GM19463 (cell line): ENCODE data around the gene SV2B.

ENCODE experiments used
- ATAC-seq: cut with Tn5 transposase; IDR thresholded peaks from one replicate; pipeline ENCODE4 v1.9.1; 2021; ENCODE audit warnings: mild to moderate bottlenecking, moderate library complexity; ENCODE audit not compliant: unreplicated experiment

SV2B gene

DNA sequence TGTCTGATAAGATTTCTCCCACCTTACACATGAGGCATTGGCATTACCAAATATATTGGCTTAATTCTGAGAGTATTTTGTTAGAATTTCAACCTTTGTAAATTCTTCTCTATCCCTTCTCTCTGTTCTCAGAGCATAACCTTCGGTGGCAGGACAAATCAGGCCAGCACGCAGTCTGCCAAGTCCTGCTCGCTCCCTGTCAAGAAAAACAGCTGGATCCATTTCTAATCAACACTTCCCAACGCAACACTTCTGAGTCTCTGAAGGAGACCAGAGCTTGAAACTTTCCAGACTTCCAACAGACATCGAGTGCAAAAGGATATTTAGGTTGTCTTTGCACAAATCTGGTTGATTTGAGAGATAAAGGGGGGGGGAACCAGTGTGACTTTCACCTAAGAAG lies 125.7 kb downstream of the SV2B start:
- ATAC-seq = no peak

- ATAC-seq = no peak
Observed at GRCh38 chr15:91227117-91227516, 127.1 kb downstream of the SV2B start.

DNA sequence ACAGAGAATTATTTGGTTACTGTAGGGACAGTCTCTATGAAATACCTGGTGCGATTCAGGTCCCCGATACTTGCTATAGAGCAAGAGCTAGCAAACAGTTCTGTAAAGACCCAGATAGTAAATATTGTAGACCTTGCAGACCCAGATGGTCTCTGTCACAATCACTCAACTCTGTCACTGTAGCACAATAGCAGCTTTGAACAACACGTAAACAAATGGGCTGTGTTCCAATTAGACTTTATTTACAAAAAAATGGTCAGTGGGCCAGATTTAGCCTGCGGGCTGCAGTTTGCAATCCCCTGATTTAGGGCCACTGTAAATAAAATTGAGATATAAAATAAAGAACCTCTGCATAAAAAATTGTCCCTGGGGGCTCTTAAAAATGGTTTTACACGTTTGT lies 127.7 kb downstream of the SV2B start:
- no peak for ATAC-seq

GRCh38 chr15:91228383-91228782 lies 128.3 kb downstream of the SV2B start:
- no peak for ATAC-seq

GRCh38 chr15:91228890-91229289 lies 128.8 kb downstream of the SV2B start:
- no peak for ATAC-seq

GRCh38 chr15:91231703-91232102 lies 131.6 kb downstream of the SV2B start:
- ATAC-seq = no peak

DNA sequence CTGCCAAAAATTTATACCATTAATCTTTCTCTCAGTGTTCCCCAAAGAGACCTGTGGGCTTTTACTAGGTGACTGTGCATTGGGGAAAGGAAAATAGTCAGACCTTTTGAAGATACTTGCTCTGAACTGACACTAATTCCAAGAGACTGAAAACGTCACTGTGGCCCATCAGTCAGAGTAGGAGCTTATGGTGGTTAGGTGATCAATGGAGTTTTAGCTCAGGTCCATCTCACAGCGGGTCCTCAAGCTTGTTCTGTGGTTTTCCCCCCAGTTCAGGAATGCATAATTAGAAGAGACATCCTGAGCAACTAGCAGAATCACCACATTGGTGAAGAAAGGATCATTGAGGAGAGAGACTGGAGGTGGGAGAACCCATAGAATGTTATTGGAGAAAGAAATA lies 134.7 kb downstream of the SV2B start:
- ATAC-seq = no peak

DNA sequence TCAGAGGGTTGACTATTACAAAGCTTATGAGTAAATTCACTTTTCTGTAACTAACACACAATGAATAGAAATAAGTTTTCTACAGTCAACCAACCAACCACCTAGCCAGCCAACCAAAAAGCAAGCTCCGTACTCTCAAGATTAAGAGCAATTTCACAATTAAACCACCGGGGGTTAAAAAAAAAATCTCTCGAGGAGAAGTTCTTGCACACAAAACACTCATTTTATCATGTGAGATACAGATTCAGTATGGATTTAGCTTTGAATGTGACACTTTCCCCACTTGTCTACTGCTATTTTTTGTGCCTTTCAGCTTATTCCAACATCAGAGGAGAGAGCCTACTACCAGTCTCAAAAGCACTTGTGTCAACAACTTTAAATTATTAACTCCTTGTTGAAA lies 135.3 kb downstream of the SV2B start:
- ATAC-seq = no peak

DNA sequence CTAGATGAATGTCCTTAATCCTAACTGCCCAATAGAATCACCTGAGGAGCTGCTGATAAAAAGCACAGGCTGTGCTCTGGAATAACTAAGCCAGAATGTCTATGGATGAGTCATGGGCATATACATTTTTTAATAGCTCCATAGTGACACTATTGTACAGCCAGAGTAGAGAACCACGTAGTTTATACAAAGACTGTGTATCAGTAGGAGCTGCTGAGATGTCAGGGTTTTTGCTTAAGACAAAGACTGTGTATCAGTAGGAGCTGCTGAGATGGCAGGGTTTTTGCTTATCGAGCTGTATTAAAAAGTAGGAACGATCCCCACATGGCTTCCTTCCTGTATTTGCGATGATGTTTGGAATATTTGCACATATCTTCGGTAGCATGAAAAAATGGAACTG lies 137.4 kb downstream of the SV2B start:
- no peak for ATAC-seq

GRCh38 chr15:91238644-91239425 lies 138.8 kb downstream of the SV2B start:
- no peak for ATAC-seq

- ATAC-seq = no peak
Observed at GRCh38 chr15:91243826-91244225, 143.8 kb downstream of the SV2B start.

DNA sequence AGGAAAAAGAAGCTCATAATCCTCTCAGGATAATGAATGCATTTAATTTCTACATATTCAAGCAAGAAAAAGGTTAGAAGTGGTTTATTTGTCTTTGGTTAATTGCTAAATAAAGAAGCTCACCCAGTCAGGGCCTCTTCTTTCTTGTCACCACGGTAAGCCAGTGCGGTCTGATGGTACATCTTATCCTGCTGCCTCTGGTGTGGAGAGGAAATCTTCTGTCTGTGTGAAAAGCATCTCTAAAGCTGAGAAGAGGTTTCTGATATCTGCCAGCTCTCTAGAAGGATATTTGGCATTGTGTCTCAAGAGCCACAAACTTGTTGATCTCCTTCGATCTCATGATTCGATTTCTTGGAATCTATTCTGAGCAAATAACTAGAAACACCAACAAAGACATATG lies 144.9 kb downstream of the SV2B start:
- ATAC-seq = no peak

GRCh38 chr15:91246998-91247397 lies 146.9 kb downstream of the SV2B start:
- ATAC-seq = no peak

GRCh38 chr15:91249591-91249990 lies 149.5 kb downstream of the SV2B start:
- no peak for ATAC-seq

- ATAC-seq = no peak
Observed at GRCh38 chr15:91252322-91252721, 152.3 kb downstream of the SV2B start.

DNA sequence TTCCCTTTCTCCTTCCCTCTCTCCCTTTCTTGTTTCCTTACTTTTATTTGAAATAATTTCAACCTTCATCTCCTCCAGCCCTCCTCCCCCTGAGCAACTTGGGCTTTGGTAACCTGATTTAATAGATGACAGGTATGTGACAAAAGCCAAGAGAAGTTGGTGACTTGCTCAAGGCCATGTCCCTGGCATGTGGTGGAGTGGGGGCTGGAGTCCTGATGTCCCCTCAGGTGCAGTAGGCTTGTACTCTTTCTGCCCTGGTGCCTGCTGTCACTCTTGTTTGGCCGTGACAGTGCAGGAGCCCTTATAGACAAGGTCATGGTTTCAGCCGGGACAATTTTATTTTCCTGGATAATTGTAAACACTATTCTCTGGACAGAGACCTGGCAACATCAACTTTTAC lies 152.7 kb downstream of the SV2B start:
- no peak for ATAC-seq

GRCh38 chr15:91253605-91254004 lies 153.5 kb downstream of the SV2B start:
- ATAC-seq = no peak

GRCh38 chr15:91254766-91255165 lies 154.7 kb downstream of the SV2B start:
- ATAC-seq = no peak

- ATAC-seq = no peak
Observed at GRCh38 chr15:91255670-91256192, 155.7 kb downstream of the SV2B start.

DNA sequence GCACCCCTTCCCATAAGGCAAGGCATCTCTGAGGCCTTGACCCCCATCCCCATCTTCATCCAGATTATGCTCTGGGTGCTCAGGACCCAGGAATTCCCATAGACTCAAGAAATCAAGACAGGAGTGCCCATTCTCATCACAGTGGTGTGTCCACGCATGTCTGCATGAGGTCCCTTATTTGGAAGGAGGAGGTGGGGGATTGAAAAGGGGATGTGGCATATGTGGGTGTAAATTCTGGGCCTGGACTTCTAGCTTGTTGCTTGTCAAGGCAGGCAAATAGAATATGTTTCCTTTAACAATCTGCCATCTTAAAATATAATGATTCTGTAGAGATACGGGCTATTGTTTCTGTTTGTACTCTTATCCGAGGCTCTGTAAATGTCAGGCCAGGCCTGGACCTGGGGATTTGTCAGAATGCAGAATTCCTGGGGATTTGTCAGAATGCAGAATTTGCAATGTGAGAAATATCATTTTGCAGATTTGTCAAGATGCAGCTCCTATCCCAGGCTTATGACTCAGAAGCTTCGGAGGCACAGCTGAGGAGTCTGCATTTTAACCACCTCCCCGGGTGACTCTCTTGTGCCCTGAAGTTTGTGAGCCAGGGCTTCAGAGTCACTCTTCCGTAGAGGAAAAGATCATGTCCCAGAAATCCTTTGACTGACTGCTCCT lies 157.8 kb downstream of the SV2B start:
- ATAC-seq = no peak

GRCh38 chr15:91258415-91258759 lies 158.3 kb downstream of the SV2B start:
- ATAC-seq = no peak

DNA sequence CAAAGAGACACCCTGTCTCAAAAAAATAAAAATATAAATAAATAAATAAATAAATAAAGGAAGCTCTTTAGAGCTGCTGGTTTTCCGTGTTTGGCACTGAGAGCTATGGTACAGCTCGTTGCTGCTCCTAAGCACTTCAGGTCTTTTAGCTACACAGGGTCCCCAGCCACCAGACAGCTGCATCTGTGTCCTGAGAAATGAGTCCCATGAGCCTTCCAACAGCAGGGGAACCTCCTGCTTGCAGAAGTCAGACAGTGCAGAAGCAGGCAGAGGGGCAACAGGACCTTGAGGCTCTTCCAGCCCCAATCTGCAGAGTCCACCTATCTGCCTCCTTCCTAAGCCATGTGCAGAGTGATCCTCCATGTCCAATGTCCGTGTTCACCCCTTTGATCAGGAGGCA lies 159.0 kb downstream of the SV2B start:
- no peak for ATAC-seq
